BE2C (cell line): ENCODE data around the gene TRAPPC3L. TPM values are rescaled to one million over a fixed set of nuclear protein-coding genes. Genes with fewer than 3 reads are reported as not detected.

Experiments used
- DNase-seq: peaks from one replicate; pipeline ENCODE4 v3.0.0-alpha.2; 2020
- H3K27me3 ChIP-seq: fragments of 250-450 bp; sonication (Bioruptor Pico); 2 replicates; pipeline ENCODE4 v1.5.1; 2020; ENCODE audit warnings: mild to moderate bottlenecking
- H3K36me3 ChIP-seq: fragments of 250-450 bp; sonication (Bioruptor Pico); 2 replicates; pipeline ENCODE4 v1.5.1; 2020; ENCODE audit warnings: mild to moderate bottlenecking
- H3K4me1 ChIP-seq: fragments of 250-450 bp; sonication (Bioruptor Pico); 2 replicates; pipeline ENCODE4 v1.5.1; 2020
- H3K4me3 ChIP-seq: 2 replicates; pipeline ENCODE4 v1.5.1; 2011; ENCODE audit warnings: low read depth, low read length
- H3K9me3 ChIP-seq: fragments of 250-450 bp; sonication (Bioruptor Pico); 2 replicates; pipeline ENCODE4 v1.5.1; 2020
- CTCF ChIP-seq: IDR thresholded peaks from 2 replicates; pipeline ENCODE4 v1.5.1; 2012; ENCODE audit warnings: mild to moderate bottlenecking, low read depth, low read length
- polyA plus RNA-seq: library from polyadenylated mRNA; unstranded; fragments of >200 nt; gene quantifications from one replicate; pipeline ENCODE4 v1.2.1, GENCODE V29; 2012; ENCODE audit warnings: low read depth, missing spikeins; ENCODE audit not compliant: insufficient read length, insufficient read depth

The TRAPPC3L gene
- not detected for polyA plus RNA-seq

GRCh38 chr6:116545651-116546050, at the start of gene TRAPPC3L:
Gene TRAPPC3L, minus strand, starts transcription at chr6:116545684. Its CDS starts 170 bp downstream, at chr6:116545514.
- no peaks in the 10 kb centered on the region for H3K36me3 ChIP-seq
- no peak within 1 kb of the TSS for H3K4me3 ChIP-seq
- H3K27me3 ChIP-seq = peaks cover 7% of the 10 kb centered on the region
- no peaks in the 10 kb centered on the region for H3K4me1 ChIP-seq
- DNase-seq = no peak
- no peaks in the 10 kb centered on the region for H3K9me3 ChIP-seq
- no peak for TF ChIP-seq CTCF

GRCh38 chr6:116595247-116595646, 49.8 kb upstream of the TRAPPC3L start:
- no peak for TF ChIP-seq CTCF
- no peaks in the 10 kb centered on the region for H3K27me3 ChIP-seq
- H3K36me3 ChIP-seq = peaks cover 35% of the 10 kb centered on the region
- H3K9me3 ChIP-seq = no peaks in the 10 kb centered on the region
- no peaks in the 10 kb centered on the region for H3K4me1 ChIP-seq
- no peak overlapping the region for H3K4me3 ChIP-seq
- no peak for DNase-seq

GRCh38 chr6:116586738-116587137, 41.3 kb upstream of the TRAPPC3L start:
- Histone ChIP-seq H3K4me1 (no peaks in the 10 kb centered on the region), H3K9me3 (no peaks in the 10 kb centered on the region), H3K27me3 (no peaks in the 10 kb centered on the region), H3K36me3 (peaks cover 68% of the 10 kb centered on the region), H3K4me3 (no peak overlapping the region)
- no peak for TF ChIP-seq CTCF
- DNase-seq = no peak

- TF ChIP-seq CTCF = no peak
- Histone ChIP-seq H3K36me3 (peaks cover 68% of the 10 kb centered on the region), H3K4me1 (no peaks in the 10 kb centered on the region)
Observed at GRCh38 chr6:116586276-116586675, 40.8 kb upstream of the TRAPPC3L start.

GRCh38 chr6:116580198-116580597, 34.7 kb upstream of the TRAPPC3L start:
- TF ChIP-seq CTCF = no peak
- no peak for DNase-seq
- Histone ChIP-seq H3K4me1 (no peaks in the 10 kb centered on the region; the same call in 1 of the 2 replicates), H3K36me3 (peaks cover 48% of the 10 kb centered on the region), H3K4me3 (no peak overlapping the region), H3K9me3 (no peaks in the 10 kb centered on the region), H3K27me3 (no peaks in the 10 kb centered on the region)

More at GRCh38 chr6:116586276-116586675, 40.8 kb upstream of the TRAPPC3L start:
- Histone ChIP-seq H3K4me3 (no peak overlapping the region), H3K9me3 (no peaks in the 10 kb centered on the region), H3K27me3 (no peaks in the 10 kb centered on the region)
- no peak for DNase-seq

GRCh38 chr6:116579143-116579542, 33.7 kb upstream of the TRAPPC3L start:
- Histone ChIP-seq H3K27me3 (no peaks in the 10 kb centered on the region), H3K9me3 (no peaks in the 10 kb centered on the region), H3K4me1 (no peaks in the 10 kb centered on the region; the same call in 1 of the 2 replicates), H3K36me3 (peaks cover 45% of the 10 kb centered on the region), H3K4me3 (no peak overlapping the region)
- TF ChIP-seq CTCF = no peak
- DNase-seq = no peak
